HG03432 (cell line): ENCODE data around the gene TBC1D21.

ENCODE experiments used
- ATAC-seq: cut with Tn5 transposase; IDR thresholded peaks from one replicate; pipeline ENCODE4 v1.9.1; 2021; ENCODE audit warnings: mild to moderate bottlenecking, moderate library complexity; ENCODE audit not compliant: unreplicated experiment

Gene TBC1D21

GRCh38 chr15:73906346-73907034, 33.1 kb downstream of the TBC1D21 start:
- ATAC-seq: no peak

GRCh38 chr15:73907035-73907408, 33.7 kb downstream of the TBC1D21 start:
- ATAC-seq: no peak

- no peak for ATAC-seq
Observed at GRCh38 chr15:73908030-73908821, 34.9 kb downstream of the TBC1D21 start.

GRCh38 chr15:73908822-73909122, 35.4 kb downstream of the TBC1D21 start:
- ATAC-seq: no peak

- no peak for ATAC-seq
Observed at GRCh38 chr15:73909651-73910050, 36.3 kb downstream of the TBC1D21 start.

GRCh38 chr15:73910522-73911303, 37.3 kb downstream of the TBC1D21 start:
- ATAC-seq: no peak

GRCh38 chr15:73912030-73912596, 38.7 kb downstream of the TBC1D21 start:
- ATAC-seq: no peak

GRCh38 chr15:73914145-73914544, 40.8 kb downstream of the TBC1D21 start:
- ATAC-seq: no peak

GRCh38 chr15:73915082-73915481, 41.7 kb downstream of the TBC1D21 start:
- ATAC-seq: no peak

GRCh38 chr15:73918784-73919183, 45.4 kb downstream of the TBC1D21 start:
- no peak for ATAC-seq

GRCh38 chr15:73919706-73920105, 46.3 kb downstream of the TBC1D21 start:
- no peak for ATAC-seq

GRCh38 chr15:73921254-73921925, 48.0 kb downstream of the TBC1D21 start:
- no peak for ATAC-seq

- ATAC-seq: no peak
Observed at GRCh38 chr15:73922186-73923151, 49.1 kb downstream of the TBC1D21 start.

- no peak for ATAC-seq
Observed at GRCh38 chr15:73923156-73923487, 49.8 kb downstream of the TBC1D21 start.

GRCh38 chr15:73923488-73924164, 50.3 kb downstream of the TBC1D21 start:
- ATAC-seq: no peak

- ATAC-seq: no peak
Observed at GRCh38 chr15:73924171-73924921, 51.0 kb downstream of the TBC1D21 start.

GRCh38 chr15:73925848-73926218, 52.5 kb downstream of the TBC1D21 start:
- no peak for ATAC-seq

- ATAC-seq: no peak
Observed at GRCh38 chr15:73926219-73927002, 53.0 kb downstream of the TBC1D21 start, which contains the start of gene LOXL1. TSS of gene LOXL1 (plus strand) at chr15:73926462. CDS start at chr15:73926784, 322 bp downstream.
